Fibroblast of skin of back (primary cell): ENCODE measurements around the gene KCTD1.
A peak's percentile ranks its signal among the peaks of the same experiment; 100 is the strongest.

Source experiments
- DNase-seq: peaks from one replicate; pipeline ENCODE4 v3.0.0-alpha.2; 2013

KCTD1 gene

GRCh38 chr18:26480897-26481795 lies 67.2 kb downstream of the KCTD1 start:
- peak; percentile 94 for DNase-seq

DNA sequence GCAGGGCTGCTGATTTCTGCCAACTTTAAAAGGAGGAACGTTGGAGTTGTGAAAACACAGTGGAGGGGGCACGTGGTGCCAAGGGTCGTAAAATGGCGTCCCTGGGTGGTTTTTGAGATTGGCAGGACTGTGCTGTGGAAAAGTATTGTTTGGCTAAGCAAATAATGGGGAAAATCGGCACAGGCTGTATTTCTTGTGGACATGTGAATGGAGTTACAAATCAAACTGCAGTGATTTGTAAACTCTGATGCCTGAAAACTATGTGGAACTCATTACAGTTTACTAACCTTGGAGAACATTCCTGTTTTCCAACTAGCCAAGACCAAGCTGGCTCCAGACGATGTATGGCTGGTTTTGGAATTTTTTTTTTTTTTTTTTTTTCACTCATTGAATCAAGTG lies 68.7 kb downstream of the KCTD1 start:
- no peak for DNase-seq

- no peak for DNase-seq
These were observed 69.2 kb downstream of the KCTD1 start for GRCh38 chr18:26479065-26479680.

DNA sequence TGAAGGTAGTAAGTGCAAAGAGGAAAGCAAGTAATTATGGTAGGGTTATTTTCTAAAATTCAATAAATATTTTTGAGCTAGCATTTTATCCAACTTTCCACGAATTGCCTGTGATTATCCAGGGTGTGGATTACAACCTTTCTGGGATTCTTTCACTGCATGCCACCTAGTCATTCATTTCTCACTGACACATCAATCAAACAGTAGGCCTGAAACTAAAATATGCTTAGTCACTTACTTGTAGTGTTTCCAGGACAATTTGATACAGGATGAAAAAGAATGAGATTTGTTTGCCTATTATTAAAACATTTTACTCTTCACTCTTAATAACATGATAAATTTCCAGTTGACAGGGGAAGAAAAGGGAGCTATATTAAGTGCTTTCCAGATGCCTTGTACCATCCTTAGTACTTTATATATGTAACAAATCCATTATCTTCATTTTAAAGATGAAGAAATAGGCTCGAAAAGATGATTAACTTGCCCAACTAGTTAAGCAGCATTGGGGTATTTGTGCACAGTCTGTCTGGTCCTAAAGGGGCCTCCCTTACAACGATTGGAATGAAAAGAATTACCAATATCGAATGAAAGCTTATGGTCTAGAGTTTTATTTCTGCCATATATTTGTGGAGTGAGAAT lies 70.4 kb downstream of the KCTD1 start:
- DNase-seq, result no peak

DNA sequence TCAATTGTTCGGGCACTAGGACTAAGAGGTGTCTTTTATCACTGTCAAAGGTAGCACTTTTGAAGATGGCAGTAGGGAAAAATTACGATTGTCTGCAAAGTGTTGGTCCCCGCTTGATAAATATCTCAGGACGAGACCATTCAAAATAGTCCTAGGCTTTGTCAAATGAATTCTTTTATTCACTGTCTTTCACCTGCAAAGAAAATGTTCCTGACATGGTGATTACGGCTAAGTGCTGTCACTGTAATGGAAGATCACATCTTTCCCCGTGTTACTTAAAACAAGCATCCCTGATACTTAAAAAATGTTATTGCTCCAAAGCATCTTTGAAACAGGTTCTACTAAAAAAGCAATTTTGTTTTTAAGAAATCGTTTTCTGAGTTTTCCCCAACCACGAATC lies 71.7 kb downstream of the KCTD1 start:
- DNase-seq, result no peak

GRCh38 chr18:26474542-26474941 lies 73.8 kb downstream of the KCTD1 start:
- no peak for DNase-seq

DNA sequence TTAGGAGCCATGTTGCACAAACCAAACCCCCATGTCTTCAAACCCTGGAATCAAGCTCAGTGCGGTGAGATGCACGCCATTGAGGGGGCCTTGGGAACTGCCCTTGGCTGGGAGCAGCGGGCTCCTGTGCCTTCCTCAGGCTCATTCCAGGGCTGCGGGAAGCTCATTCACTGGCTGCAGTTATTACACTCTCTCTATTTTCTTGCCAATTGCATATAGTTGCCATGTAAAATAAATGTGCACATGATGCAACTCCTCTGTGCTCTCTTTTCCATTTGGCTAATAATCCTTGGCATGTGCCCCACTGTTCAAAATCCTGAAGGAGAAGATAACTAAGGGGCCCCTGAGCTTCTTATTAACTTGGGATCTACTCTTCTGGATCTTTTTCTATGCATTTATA lies 74.7 kb downstream of the KCTD1 start:
- no peak for DNase-seq

- no peak for DNase-seq
These were observed 76.5 kb downstream of the KCTD1 start for GRCh38 chr18:26471826-26472225.

GRCh38 chr18:26471027-26471426 lies 77.3 kb downstream of the KCTD1 start:
- peak; percentile 31 for DNase-seq

GRCh38 chr18:26470011-26470637 lies 78.2 kb downstream of the KCTD1 start:
- DNase-seq, result no peak

DNA sequence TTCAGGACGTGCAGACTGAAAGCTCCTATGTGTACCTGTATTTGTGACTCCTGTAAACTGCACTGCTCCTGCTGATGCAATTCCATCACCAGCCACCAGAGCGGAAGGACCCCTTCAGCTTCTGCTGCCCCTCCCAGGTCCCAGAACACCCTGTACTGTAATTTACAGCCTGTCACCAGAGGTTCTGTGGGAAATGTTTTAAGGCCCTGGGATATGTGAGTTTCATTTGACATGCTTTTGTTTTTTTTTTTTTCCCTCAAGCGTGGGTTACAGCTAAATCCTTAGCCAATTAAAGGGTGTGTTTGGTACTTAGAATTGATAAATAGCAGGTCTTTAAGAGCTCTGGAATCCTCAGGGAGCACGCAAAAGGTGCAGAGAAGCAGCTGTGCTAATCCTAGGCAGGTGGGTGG lies 79.4 kb downstream of the KCTD1 start:
- DNase-seq, result no peak

DNA sequence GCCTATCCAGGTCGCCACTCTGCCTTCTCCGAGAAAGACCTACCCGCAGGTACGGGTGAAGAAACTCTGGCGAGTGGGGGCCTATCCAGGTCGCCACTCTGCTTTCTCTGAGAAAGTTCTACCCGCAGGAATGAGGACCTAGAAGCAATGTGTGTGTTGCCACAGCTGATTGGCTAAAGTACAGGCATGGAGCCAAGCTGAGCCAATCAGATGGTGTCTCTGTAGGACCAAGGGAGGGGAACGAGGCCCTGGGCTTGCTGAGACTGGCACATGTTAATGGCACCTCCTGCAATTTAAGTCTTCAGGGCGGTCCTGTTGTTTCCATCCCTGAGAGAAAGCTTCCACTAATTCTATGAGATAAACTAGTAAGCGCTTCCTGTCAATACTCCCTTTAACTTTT lies 82.3 kb downstream of the KCTD1 start:
- DNase-seq, result no peak

- no peak for DNase-seq
These were observed 82.9 kb downstream of the KCTD1 start for GRCh38 chr18:26465431-26465830.

- DNase-seq, result no peak
These were observed 84.0 kb downstream of the KCTD1 start for GRCh38 chr18:26464128-26465011.

DNA sequence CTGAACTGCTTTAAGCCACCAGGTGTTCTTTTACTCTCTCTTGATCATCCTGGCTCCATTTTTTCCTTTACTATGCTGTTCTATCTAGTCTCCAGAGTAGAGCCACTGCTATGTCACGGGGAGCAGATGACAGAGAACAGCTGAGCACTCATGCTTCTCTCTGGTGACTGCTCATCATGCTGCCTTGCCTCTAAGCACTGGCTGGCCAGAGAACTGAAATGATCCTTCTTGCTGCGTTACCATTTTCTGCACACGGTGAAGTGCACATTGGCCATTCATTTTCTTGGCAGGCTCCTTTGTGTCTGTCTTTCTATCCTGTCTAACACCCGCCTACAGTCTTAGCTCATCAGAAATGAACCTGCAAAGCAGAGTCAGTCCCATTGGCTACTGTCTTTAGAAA lies 86.0 kb downstream of the KCTD1 start:
- no peak for DNase-seq

GRCh38 chr18:26461405-26461804 lies 86.9 kb downstream of the KCTD1 start:
- DNase-seq, result no peak

- no peak for DNase-seq
These were observed 87.8 kb downstream of the KCTD1 start for GRCh38 chr18:26460449-26461091.

DNA sequence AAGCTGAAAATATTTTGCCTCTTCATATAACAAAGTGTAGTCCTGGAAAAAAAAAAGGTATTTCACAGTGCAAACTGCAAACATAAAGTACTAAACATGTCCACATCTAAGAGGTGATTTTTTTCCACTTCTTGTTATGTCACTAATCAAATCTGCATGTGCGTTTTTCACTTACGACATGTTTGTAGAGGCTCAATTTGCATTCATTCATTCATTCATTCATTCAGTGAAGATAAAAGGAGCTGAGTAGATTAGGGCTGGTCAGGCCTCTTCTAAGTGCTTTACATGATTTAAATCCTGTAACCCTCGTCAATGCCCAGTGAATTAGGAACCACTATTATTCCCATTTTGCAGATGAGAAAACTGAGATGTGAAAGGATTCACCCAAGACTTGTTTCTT lies 88.5 kb downstream of the KCTD1 start:
- DNase-seq, result no peak

GRCh38 chr18:26459340-26459739 lies 89.0 kb downstream of the KCTD1 start:
- DNase-seq, result no peak

GRCh38 chr18:26458526-26459232 lies 89.7 kb downstream of the KCTD1 start:
- DNase-seq, result peak; percentile 34
